ENCODE data around the gene RIPOR2.
"Not testable (repeated sequence)": the region's sequence is repeated elsewhere in the genome, so short reads cannot be mapped to it uniquely, and the experiment has no call there.

Gene RIPOR2

DNA sequence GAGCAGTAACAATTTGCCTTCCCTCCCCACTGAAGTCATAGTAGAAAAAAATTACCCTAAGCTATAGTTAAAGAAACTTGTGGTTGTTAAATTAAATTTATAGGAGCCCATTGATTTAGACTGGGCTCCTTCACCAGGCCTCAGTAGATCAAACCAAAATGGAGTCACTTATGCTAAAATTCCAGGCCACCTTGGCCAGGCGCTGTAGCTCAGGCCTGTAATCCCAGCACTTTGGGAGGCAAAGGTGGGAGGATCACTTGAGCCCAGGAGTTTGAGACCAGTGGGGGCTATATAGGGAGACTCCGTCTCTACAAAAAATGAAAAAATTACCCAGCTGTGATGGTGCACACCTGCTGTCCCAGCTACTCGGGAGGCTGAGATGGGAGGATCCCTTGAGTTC, 176.0 kb downstream of the RIPOR2 start:
- Mint-ChIP-seq H3K36me3 (no peaks in the 10 kb centered on the region), H3K27me3 (no peaks in the 10 kb centered on the region), H3K27ac (no peak overlapping the region), H3K9me3 (peaks cover 2 to 4% of the 10 kb centered on the region in 2 donors), H3K4me1 (peaks cover 6 to 7% of the 10 kb centered on the region in 2 donors), H3K4me3 (no peak overlapping the region)
- no peak for DNase-seq
- ATAC-seq (replicated peaks): no peak

DNA sequence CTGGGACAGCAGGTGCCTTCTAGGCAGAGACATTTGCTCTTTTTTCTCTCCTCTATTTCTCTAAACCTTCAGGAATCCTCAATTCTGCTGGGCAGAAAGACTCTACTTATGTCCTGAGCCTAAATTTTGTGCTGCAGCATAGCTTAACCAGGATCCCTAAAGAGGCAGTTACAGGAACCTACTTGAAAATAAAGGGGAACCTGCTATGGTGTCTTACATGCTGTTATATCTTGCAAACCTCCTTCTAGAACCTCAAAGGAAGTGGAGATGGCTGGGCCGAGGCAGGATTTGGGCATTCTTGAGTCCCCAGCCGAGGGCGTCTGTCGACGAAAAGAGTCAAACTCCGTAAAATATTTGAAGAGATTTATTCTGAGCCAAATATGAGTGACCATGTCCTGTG, 178.1 kb downstream of the RIPOR2 start:
- Mint-ChIP-seq H3K9me3 (peaks cover 3 to 4% of the 10 kb centered on the region in 2 donors), H3K4me3 (no peak overlapping the region), H3K27ac (no peak overlapping the region), H3K27me3 (no peaks in the 10 kb centered on the region), H3K4me1 (peaks cover 6 to 7% of the 10 kb centered on the region in 2 donors), H3K36me3 (no peaks in the 10 kb centered on the region)
- ATAC-seq (replicated peaks): no peak
- no peak for DNase-seq

DNA sequence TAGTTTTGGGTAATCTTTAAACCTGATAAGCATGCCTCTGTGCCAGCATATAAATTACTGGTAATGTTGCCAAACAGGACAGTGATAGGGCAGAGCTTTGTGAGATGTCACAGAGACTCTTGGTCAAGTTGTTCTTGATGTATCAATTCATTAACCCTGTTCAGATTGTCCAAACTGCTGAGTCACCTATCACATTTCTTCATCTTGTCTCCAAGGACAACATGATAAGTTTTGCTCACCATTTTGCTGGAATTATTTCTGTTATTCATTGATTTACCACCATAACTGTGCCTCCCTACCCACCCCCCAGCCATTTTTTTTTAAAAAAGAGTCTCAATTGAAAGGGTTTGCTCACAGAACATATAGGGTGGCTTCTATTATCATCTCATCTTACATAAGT, 180.5 kb downstream of the RIPOR2 start:
- no peak overlapping the region for H3K4me3 Mint-ChIP-seq
- H3K27me3 Mint-ChIP-seq: no peaks in the 10 kb centered on the region
- no peaks in the 10 kb centered on the region for H3K36me3 Mint-ChIP-seq
- ATAC-seq (replicated peaks): no peak
- peaks cover 0 to 2% of the 10 kb centered on the region in 2 donors for H3K9me3 Mint-ChIP-seq
- H3K27ac Mint-ChIP-seq: no peak overlapping the region
- no peak for DNase-seq
- no peaks in the 10 kb centered on the region for H3K4me1 Mint-ChIP-seq

DNA sequence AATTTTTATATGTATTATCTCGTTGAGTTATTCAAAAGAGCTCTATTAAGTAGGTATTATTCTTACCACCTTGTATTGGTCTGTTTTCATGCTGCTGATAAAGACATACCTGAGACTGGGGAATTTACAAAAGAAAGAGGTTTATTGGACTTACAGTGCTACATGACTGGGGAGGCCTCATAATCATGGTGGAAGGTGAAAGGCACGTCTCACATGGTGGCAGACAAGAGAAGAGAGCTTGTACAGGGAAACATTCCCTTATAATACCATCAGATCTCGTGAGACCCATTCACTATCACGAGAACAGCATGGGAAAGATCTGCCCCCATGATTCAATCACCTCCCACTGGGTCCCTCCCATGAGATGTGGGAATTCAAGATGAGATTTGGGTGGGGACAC, 181.4 kb downstream of the RIPOR2 start:
- H3K9me3 Mint-ChIP-seq; DNase-seq; H3K4me3 Mint-ChIP-seq; H3K4me1 Mint-ChIP-seq; H3K27me3 Mint-ChIP-seq; H3K36me3 Mint-ChIP-seq; ATAC-seq (replicated peaks); H3K27ac Mint-ChIP-seq: not testable (repeated sequence)
